HPDE6-E6E7 (cell line): Measurements from ENCODE around the gene TPGS2.
"Not testable (repeated sequence)": the region's sequence is repeated elsewhere in the genome, so short reads cannot be mapped to it uniquely, and the experiment has no call there.

Source experiments
- DNase-seq: peaks from one replicate; pipeline ENCODE4 v3.0.0; 2011; ENCODE audit warnings: missing footprints; ENCODE audit errors: extremely low spot score

The TPGS2 gene

GRCh38 chr18:36825526-36825925 lies 3.3 kb downstream of the TPGS2 start:
- no peak for DNase-seq

- DNase-seq: no peak
Observed at GRCh38 chr18:36821681-36822080, 7.1 kb downstream of the TPGS2 start.

DNA sequence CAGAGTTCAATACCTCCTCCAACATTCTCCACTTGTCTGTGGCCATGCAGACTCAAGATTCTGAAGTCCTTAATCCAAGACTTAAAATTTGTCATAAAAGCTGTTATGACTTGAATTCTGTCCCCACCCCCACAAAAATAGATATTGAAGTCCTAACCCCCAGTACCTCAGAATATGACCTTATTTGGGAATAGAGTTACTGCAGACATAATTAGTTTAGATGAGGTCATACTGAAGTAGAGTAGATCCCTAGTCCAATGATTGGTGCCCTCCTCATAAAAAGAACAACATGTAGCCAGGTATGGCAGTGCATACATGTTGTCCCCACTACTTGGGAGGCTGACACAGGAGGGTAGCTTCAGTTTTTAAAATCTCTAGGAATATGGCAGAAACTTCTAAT lies 9.2 kb downstream of the TPGS2 start:
- no peak for DNase-seq

DNA sequence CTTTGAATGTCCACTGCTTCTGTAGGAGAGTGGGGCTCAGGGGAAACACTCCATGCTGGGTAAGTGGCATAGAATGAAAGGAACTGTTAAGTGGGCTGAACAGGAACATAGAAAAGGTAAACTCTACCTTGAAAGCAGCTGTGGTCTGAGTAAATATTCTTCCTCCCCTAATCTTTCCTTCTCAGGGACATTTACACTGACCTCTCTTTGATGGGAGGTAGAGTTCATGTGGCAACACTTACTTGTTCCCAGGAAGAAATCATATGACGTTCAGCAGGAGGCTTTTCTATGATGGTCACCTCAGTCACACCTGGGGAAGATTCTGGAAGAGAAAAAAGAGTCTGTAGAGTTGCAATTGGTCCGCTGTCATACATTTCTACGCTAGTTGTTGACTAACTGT lies 10.2 kb downstream of the TPGS2 start:
- DNase-seq: no peak

DNA sequence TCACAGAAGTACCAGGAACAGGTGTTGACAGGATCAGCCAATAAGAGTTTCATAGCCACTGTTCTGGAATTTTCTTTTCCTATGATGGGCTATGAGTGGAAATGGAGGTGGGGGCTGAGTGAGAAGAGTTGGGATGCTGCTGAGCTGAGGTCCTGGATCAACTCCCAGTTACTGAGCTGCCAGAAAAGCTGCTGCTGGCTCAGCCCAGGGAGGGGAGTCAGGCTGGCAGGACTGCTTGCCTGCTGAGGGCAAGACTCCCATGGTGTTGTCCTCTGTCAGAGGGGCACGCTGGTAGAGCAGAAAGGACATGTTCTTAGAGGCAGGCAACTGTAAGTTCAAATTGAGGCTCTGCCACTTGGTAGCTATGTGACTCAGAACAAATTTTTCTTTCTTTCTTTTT lies 11.8 kb downstream of the TPGS2 start:
- DNase-seq: no peak

DNA sequence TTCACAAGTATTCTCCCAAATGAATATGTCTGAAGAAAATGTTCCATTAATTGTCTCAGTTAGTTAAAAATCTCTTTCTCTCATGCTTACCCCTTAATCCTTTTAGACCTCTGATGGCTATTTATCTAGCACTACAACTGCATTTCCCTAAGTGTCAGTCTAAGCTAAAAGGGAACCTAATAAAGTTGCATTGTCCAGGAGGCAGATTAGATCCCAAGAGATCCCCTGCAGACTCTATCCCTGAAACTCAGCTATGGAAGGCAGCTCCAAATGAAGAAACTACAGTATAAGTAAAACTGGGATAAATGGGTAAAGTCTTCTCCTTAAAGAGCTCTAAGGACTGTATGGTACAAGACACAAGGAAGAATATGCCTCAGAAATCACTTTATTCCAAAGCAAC lies 12.7 kb downstream of the TPGS2 start:
- DNase-seq: not testable (repeated sequence)

- DNase-seq: no peak
Observed at GRCh38 chr18:36814994-36815393, 13.8 kb downstream of the TPGS2 start.

DNA sequence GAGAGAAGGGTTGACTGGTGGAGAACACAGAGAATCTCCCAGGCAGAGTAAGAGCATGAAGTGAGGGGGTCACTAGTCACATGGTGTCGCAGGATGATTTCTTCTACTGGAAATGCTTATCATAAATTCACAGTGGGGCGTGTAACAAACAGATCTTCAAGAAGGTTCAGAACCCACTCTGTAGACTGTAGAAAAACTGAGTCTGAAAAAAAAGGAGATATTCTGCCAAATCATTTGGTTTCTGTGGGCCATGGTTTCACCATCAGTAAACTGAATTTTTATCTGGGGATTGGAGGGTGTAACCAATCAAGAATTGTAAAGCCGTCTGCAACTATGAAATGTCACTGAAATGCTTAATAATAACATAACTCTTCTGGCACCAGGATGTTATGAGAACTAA lies 15.0 kb downstream of the TPGS2 start:
- no peak for DNase-seq

- no peak for DNase-seq
Observed at GRCh38 chr18:36813101-36813775, 15.6 kb downstream of the TPGS2 start.

DNA sequence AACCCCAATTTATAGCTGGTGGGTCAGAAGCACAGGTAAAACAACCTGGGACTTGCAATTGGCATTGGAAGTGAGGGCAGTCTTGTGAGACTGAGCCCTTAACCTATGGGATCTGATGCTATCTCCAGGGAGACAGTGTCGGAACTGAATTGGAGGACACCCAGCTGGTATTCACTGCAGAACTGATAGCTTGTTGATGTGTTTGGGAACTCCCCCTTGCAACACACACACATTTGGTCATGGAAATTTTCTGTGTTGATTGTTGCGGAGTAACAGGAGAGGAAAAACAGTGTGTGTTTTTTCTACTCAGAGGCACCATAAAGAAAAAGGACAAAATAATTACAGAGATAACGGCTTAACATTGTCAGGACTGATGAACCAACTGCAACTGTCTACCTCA lies 16.1 kb downstream of the TPGS2 start:
- DNase-seq: no peak

- no peak for DNase-seq
Observed at GRCh38 chr18:36811955-36812354, 16.8 kb downstream of the TPGS2 start.

DNA sequence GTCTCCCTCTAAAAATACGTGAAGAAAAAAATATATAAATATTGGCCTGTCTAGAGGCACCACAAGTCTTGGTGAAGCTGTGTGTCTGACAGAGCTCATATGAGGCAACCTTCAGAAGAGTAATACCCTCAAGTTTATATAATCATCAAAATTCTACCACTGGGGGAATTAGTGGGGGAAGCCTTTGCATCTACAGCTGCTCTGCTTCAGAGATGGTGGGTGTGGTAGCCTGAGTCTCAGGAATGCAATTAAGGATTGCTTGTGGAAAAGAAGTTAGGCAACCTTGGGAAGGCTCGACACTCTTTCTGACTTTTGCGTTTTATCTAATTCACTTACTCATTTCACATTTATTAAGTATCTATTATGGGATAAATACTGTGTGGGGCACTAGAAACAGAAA lies 17.4 kb downstream of the TPGS2 start:
- no peak for DNase-seq

DNA sequence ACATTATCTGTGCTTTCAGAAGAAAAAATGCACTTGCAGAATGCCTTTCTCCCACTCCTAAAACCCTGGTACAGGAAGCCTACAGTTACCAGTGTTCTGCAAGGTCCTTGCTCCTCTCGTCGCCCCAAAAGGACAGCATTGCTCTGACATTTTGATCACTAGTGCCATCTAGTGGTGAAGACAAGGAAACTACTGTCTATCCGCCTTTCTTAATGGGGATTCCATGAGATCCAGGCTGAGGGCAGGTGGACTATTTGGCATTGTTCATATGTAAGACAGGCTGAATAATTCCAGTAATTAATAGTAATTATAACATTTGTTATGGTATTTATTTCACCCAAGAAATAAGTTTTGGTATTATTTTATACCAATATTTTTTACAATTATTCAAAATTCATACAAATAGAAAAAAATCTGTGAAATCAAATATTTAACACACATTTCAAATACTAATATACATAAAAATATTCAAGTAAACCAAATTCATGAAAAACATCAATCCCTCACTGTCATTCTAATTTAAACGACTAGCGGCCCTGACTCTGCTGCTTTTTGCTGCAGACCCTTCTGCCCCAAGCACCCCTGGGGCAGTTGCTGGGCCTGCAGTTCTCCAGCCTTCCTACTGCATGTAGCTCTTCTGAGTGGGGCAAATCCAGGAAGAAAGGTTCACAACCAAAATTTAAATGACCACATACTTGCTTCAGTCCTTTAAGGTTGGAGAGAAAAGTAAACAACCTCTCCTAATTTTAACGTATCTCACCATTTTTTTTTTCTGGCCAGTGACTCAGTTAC lies 19.0 kb downstream of the TPGS2 start:
- peak; percentile 66 for DNase-seq

GRCh38 chr18:36808681-36809080 lies 20.1 kb downstream of the TPGS2 start:
- no peak for DNase-seq

DNA sequence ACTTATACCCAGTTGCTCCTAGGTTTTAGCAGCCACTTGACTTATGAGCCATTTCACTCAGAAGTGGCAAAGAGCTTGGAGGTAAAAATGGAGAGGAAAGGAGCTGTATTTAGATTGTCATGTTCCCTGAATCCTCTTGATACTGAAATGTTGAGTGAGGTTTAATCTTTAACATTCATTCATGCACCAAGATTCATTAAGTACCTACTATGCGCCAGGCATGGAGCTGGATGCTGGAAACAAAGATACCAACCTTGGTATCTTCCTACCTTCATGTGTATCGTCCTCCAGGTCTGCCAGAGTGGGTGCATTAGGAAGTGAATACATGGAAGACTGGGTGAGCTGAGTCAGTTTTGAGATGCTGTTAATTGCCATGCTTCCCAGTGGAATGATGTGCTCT lies 23.7 kb downstream of the TPGS2 start:
- DNase-seq: no peak

GRCh38 chr18:36798738-36799473 lies 29.9 kb downstream of the TPGS2 start:
- DNase-seq: no peak

- DNase-seq: no peak
Observed at GRCh38 chr18:36792634-36793283, 36.0 kb downstream of the TPGS2 start.

DNA sequence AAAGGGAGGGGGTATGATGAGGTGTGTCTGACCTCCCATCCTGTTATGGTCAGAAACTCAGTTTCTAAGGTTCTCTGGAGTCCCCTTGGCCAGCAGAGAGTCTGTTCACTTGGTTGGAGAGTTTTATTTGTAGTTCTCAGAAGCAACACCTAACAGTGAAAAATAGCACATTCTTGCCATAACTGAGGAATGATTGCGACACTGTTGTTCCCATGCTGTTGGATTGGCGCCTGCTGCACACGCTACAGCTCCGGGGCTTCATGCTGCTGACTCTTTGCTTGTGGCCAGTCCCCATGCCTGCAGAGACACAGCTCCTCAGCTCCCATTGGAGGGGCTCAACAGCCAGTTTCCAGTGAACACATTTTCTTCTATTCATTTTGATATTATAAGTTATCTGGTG lies 42.1 kb downstream of the TPGS2 start:
- DNase-seq: no peak

DNA sequence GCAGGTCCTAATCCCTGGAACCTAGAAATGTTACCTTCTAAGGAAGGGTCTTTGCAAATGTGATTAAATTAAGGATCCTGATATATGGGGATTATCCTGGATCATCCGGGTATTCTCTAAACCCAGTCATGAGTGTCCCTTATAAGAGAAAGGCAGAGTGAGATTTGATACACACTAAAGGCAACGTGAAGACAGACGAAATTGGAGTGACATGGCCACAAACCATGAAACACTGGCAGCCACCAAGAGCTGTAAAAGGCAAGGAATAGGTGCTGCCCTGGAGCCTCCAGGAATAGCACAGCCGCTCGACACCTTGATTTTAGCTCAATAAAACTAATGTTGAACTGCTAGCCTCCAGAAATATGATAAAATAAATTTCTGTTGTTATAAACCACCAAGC lies 45.0 kb downstream of the TPGS2 start:
- no peak for DNase-seq

GRCh38 chr18:36782710-36783109 lies 46.1 kb downstream of the TPGS2 start:
- no peak for DNase-seq

GRCh38 chr18:36780748-36781147 lies 48.1 kb downstream of the TPGS2 start:
- no peak for DNase-seq

- DNase-seq: no peak
Observed at GRCh38 chr18:36777566-36777965, 51.2 kb downstream of the TPGS2 start.
